Dendritic cell treated with granulocyte-macrophage colony-stimulating factor and Interleukin-4, amounts not matched to agents 40 ng/mL and 50 ng/mL, for 4 days (primary cell): ENCODE data around the gene ALDOC.
"Not testable (repeated sequence)": the region's sequence is repeated elsewhere in the genome, so short reads cannot be mapped to it uniquely, and the experiment has no call there.

Source experiments
- H3K27ac Mint-ChIP-seq: one replicate; pipeline ENCODE4 v1.8.0; 2022; ENCODE audit warnings: mild to moderate bottlenecking, mixed read lengths
- H3K27me3 Mint-ChIP-seq: one replicate; pipeline ENCODE4 v1.8.0; 2022; ENCODE audit warnings: mild to moderate bottlenecking, mixed read lengths
- H3K36me3 Mint-ChIP-seq: one replicate; pipeline ENCODE4 v1.8.0; 2022; ENCODE audit warnings: low read depth, mixed read lengths
- H3K4me1 Mint-ChIP-seq: one replicate; pipeline ENCODE4 v1.8.0; 2022; ENCODE audit warnings: low read depth, mixed read lengths
- H3K4me3 Mint-ChIP-seq: one replicate; pipeline ENCODE4 v1.8.0; 2022; ENCODE audit warnings: mild to moderate bottlenecking, moderate library complexity, mixed read lengths
- H3K9me3 Mint-ChIP-seq: one replicate; pipeline ENCODE4 v1.8.0; 2022; ENCODE audit warnings: mixed read lengths
- intact Hi-C: fragments of 100-400 bp; cut with micrococcal nuclease; formaldehyde crosslinking; loops from one replicate; pipeline ENCODE4 v1.15.0; 2022

ALDOC gene

DNA sequence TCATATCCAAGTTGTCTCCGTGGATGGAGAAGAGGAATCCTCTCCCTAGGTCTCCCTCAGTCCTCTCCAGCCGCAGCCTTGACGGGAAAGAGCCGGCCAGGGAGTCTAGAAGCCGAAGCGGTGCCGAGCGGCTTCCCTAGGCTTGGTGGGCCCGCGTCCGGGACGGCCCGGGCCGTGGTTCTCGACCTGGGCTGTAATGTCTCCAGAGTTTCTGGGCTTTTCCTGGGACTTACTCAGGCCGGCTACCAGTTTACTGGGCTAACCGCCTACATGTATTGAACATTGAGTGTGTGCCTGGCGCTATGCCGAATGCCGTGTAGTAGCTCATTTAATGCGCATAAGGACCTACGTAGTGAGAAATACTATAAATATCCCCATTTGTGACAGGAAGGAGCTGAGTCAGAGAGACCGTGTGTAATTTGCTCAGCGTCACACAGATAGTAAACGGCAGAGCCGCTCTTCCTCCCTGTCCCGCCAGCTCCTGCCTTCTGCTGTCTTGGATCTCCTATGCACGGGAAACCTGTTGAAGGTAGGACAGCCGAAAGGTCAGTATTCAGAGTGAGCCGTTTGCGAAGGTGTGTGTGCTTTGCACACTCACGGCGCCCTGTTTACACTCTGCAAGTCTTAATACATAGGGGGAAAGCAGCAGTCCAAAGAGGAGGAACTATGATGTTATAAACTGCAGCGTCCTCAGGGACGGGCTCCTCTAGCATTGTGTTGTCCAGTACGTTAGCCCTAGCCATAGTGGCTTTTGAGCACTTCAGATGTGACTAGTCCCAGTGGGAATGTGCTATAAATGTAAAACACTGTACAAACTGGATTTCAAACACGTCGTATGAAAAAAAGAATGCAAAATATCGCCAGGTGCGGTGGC, 22.9 kb upstream of the ALDOC start:
- no peaks in the 10 kb centered on the region for H3K27me3 Mint-ChIP-seq
- peak overlapping the region; percentile 88 for H3K4me3 Mint-ChIP-seq
- intact Hi-C loops: loop anchor here (5.0 kb wide), 1 partner anchor 48 kb away; the partner anchor contains the start of gene BLTP2
- H3K27ac Mint-ChIP-seq: peak overlapping the region; percentile 87
- peaks cover 54% of the 10 kb centered on the region for H3K36me3 Mint-ChIP-seq
- peaks cover 33% of the 10 kb centered on the region for H3K4me1 Mint-ChIP-seq
- H3K9me3 Mint-ChIP-seq: no peaks in the 10 kb centered on the region

DNA sequence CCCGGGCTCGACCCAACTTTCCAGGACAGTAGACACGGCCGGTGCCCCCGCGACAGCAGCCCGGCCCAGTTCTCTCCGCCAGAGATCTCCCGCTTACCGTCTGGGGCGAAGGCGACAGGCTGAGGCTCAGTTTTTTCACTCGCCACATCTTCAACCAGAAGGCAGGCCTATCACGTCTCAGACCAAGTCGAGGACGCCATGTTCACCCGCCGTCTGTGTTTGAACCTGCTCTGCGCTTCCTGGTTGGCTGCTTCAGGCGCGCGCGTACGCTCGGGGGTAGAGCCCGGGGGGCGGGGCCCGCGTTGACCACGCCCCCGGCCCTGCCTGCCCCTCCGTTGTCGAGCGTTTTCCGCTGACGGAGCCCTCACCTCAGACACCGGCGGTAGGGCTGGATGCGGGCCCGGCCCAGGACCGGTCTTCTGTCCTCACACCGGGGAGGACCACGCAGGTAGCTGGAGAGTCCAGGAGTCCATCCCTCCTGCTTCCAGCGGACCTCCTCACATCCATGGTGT, 22.2 kb upstream of the ALDOC start, which contains the start of gene SPAG5:
Gene SPAG5, minus strand, starts transcription at position 227 of the 512 bp plus-strand sequence. Its CDS starts 79 bp downstream, at position 148.
- H3K4me3 Mint-ChIP-seq: peak within 1 kb of the TSS; percentile 88
- intact Hi-C loops: loop anchor here (5.0 kb wide), 1 partner anchor 48 kb away; the partner anchor contains the start of gene BLTP2
- no peaks in the 10 kb centered on the region for H3K9me3 Mint-ChIP-seq
- peaks cover 47% of the 10 kb centered on the region for H3K36me3 Mint-ChIP-seq
- H3K27me3 Mint-ChIP-seq: no peaks in the 10 kb centered on the region
- peak within 1 kb of the TSS; percentile 87 for H3K27ac Mint-ChIP-seq
- H3K4me1 Mint-ChIP-seq: peaks cover 30% of the 10 kb centered on the region

DNA sequence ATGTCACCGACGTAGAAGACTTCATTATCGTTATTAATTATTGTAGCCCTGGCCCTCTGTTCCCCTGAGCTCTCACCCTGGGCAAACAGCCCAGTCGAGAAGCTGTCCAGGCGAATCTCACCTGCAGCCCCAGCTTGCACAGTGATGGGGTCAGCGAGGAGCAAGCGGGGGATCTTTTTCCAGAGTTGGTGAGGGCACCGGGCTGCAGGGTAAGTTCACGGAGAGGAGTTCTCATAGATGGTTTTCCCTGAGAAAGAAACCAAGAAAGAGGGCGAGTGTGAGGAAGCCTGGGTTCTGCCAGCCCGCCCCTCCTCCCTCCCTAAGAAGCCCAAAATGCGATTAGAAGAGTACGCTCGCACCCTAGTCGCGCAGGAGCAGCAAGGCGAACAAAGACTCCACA, 21.7 kb upstream of the ALDOC start:
- Mint-ChIP-seq H3K4me3 (peak overlapping the region; percentile 88), H3K27ac (peak overlapping the region; percentile 87), H3K9me3 (no peaks in the 10 kb centered on the region), H3K36me3 (peaks cover 45% of the 10 kb centered on the region), H3K27me3 (no peaks in the 10 kb centered on the region), H3K4me1 (peaks cover 30% of the 10 kb centered on the region)
- intact Hi-C loops: loop anchor here (5.0 kb wide), 1 partner anchor 49 kb away; the partner anchor contains the start of gene BLTP2

DNA sequence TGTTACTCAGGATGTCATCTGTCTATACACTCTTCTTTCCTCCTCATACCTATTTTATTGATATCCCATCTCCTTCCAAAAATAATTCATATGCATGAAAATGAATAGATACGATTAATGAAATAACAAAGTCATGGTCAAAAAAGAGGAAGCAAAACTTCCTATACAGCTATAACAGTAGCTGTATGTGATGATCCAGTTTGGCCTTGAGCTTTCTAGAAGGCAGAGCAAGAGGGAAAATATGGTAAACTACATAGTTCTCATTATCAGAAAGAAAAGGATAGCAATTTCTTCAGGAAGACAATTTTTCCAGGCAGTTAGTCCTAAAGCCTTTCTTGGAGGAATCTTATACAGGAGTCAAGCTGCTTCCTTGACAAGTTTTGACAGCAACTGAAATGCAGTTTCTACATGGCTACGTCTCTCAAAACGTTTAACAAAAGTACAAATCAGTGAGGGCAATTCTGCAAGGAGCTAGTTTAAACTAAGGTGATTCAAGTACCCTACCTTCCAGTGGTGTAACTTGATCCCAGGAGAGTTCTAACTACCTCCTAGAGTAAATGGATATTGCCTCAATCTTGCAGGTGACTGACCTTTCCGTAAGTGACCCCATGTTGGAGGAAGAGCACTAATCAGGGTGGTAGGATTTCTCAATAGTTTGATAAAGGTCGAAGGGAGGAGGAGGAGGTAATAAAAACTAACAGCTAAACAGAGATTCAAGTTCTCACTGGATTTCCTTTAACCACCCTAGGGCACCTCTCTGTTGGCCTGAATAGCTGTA, 21.1 kb upstream of the ALDOC start:
- peak overlapping the region; percentile 87 for H3K27ac Mint-ChIP-seq
- H3K9me3 Mint-ChIP-seq: no peaks in the 10 kb centered on the region
- H3K4me1 Mint-ChIP-seq: peaks cover 30% of the 10 kb centered on the region
- peak overlapping the region; percentile 88 for H3K4me3 Mint-ChIP-seq
- no peaks in the 10 kb centered on the region for H3K27me3 Mint-ChIP-seq
- intact Hi-C loops: loop anchor here (5.0 kb wide), 1 partner anchor 50 kb away; the partner anchor contains the start of gene BLTP2
- peaks cover 45% of the 10 kb centered on the region for H3K36me3 Mint-ChIP-seq

DNA sequence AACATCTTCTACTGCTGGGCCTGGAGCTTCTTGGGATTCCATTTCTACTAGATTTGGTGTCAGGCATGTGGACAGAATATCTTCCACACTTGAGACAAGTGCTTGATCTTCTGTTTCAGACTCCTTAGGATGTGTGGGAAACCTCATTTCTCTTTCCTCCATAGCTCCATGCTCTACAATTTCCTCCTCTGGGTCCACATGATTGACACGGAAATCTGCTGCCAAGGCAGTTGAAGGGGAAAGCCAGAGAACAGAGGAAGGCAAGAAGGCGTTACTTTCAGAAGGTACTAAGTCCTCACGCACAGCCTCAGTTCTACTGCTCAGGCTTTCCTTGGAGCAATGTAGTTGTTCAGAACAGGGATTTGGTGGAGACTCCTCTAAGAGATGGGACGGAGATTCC, 15.6 kb upstream of the ALDOC start:
- Mint-ChIP-seq H3K27ac (no peak overlapping the region), H3K27me3 (no peaks in the 10 kb centered on the region), H3K9me3 (no peaks in the 10 kb centered on the region), H3K4me3 (no peak overlapping the region), H3K4me1 (peaks cover 1% of the 10 kb centered on the region), H3K36me3 (peaks cover 64% of the 10 kb centered on the region)
- intact Hi-C loops: no loop called here

DNA sequence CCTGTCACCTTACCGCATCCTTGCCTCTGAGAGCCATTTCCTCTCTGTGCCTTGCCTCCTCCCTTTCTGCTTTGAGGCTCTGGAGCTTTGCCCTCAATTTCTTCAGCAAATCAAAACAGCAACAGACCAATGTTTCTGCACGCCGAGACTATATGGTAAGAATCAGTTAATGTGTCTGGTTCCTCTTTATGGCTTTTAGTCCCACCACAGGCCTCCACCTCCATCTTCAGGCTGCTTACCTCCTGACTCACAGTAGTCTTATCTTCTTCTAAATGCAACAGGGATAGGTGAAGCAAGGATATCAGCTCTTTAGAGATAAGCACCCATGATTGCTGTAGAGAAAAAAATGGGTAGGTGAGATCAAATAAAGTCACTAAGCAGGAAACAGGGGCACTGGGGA, 9.2 kb upstream of the ALDOC start:
- intact Hi-C loops: no loop called here
- no peaks in the 10 kb centered on the region for H3K9me3 Mint-ChIP-seq
- no peak overlapping the region for H3K27ac Mint-ChIP-seq
- no peak overlapping the region for H3K4me3 Mint-ChIP-seq
- H3K27me3 Mint-ChIP-seq: no peaks in the 10 kb centered on the region
- H3K36me3 Mint-ChIP-seq: peaks cover 24% of the 10 kb centered on the region
- no peaks in the 10 kb centered on the region for H3K4me1 Mint-ChIP-seq

DNA sequence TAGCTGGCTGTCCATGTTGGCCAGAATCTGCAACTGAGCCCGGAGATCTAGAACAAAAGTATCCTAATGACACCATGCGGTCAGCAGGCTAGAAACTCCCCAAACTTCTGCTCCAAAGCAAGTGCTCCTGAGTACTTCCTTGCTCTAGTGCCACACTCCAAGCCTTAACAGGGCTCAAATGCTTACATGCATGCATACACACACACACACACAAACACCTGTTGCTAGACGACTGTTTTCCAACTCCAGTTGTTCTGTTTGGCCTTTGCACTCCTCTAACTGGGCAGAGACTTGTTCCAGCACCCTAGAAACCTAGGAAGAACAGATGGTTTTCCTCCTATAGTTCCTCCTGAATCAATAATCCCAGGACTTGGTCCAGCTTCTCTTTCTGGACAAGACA, 7.7 kb upstream of the ALDOC start:
- no peaks in the 10 kb centered on the region for H3K27me3 Mint-ChIP-seq
- no peaks in the 10 kb centered on the region for H3K4me1 Mint-ChIP-seq
- H3K4me3 Mint-ChIP-seq: no peak overlapping the region
- intact Hi-C loops: no loop called here
- peaks cover 29% of the 10 kb centered on the region for H3K36me3 Mint-ChIP-seq
- H3K27ac Mint-ChIP-seq: no peak overlapping the region
- no peaks in the 10 kb centered on the region for H3K9me3 Mint-ChIP-seq

DNA sequence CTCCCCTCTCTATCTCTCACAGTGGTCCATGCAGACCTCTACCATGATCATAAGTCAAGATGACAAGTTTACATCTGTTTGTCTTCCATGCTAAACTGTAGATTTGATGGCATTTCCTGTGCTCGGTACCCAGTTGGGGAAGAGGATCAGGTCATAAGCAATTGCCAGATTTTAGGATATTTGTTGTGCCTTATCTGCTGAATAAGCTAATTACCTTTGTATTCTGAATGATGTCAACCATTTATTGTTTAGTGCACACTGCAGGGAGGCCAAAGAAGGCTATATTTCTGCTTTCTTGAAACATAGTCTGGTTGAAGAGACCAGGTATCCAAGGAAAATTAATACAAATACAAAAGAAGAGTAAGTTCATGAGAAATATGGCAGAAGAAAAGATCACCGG, 5.8 kb upstream of the ALDOC start:
- Mint-ChIP-seq H3K4me1 (no peaks in the 10 kb centered on the region), H3K27me3 (no peaks in the 10 kb centered on the region), H3K36me3 (peaks cover 35% of the 10 kb centered on the region), H3K9me3 (no peaks in the 10 kb centered on the region), H3K4me3 (no peak overlapping the region), H3K27ac (no peak overlapping the region)
- intact Hi-C loops: no loop called here

DNA sequence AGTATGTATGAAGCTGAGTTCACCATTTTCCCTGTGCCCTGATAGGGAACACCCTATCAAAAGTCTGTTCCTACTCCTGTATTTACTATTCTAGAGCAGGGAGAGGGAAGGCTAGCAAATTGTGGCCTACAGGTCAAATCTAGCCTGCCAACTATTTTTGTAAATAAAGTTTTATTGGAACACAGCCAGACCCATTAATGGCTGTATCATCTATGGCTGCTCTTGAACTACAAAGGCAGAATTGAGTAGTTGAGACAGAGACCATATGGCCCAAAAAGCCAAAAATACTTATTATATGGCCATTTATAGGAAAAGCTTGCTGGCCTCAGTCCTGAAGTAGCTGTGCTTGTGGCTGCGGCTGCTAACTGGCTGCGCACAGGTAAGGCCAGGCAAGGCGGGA, 4.3 kb upstream of the ALDOC start:
- Mint-ChIP-seq H3K9me3 (no peaks in the 10 kb centered on the region), H3K27me3 (peaks cover 5% of the 10 kb centered on the region), H3K27ac (no peak overlapping the region), H3K36me3 (peaks cover 44% of the 10 kb centered on the region), H3K4me1 (peaks cover 13% of the 10 kb centered on the region), H3K4me3 (no peak overlapping the region)
- intact Hi-C loops: no loop called here

DNA sequence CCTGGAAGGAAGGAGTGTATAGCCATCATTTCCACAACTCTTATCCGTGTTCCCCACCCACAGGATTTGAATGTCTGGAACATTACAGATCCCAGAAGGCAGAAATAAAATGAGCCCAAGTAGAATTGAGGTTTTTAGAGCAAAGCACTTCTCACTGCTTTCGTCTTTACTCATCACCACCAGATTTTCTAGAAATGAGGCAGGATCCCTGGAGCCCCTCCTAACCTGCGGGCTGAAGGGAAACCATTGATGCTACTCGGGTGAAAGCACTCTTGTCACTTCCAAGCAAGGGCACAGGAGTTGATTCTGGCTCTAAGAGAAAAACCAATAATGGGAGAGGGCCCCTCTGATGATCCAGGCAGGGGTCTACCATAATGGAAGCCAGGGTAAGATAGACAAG, 2.8 kb upstream of the ALDOC start:
- peaks cover 52% of the 10 kb centered on the region for H3K36me3 Mint-ChIP-seq
- H3K27ac Mint-ChIP-seq: no peak overlapping the region
- no peaks in the 10 kb centered on the region for H3K9me3 Mint-ChIP-seq
- peaks cover 16% of the 10 kb centered on the region for H3K4me1 Mint-ChIP-seq
- intact Hi-C loops: no loop called here
- H3K27me3 Mint-ChIP-seq: peaks cover 9% of the 10 kb centered on the region
- H3K4me3 Mint-ChIP-seq: no peak overlapping the region

DNA sequence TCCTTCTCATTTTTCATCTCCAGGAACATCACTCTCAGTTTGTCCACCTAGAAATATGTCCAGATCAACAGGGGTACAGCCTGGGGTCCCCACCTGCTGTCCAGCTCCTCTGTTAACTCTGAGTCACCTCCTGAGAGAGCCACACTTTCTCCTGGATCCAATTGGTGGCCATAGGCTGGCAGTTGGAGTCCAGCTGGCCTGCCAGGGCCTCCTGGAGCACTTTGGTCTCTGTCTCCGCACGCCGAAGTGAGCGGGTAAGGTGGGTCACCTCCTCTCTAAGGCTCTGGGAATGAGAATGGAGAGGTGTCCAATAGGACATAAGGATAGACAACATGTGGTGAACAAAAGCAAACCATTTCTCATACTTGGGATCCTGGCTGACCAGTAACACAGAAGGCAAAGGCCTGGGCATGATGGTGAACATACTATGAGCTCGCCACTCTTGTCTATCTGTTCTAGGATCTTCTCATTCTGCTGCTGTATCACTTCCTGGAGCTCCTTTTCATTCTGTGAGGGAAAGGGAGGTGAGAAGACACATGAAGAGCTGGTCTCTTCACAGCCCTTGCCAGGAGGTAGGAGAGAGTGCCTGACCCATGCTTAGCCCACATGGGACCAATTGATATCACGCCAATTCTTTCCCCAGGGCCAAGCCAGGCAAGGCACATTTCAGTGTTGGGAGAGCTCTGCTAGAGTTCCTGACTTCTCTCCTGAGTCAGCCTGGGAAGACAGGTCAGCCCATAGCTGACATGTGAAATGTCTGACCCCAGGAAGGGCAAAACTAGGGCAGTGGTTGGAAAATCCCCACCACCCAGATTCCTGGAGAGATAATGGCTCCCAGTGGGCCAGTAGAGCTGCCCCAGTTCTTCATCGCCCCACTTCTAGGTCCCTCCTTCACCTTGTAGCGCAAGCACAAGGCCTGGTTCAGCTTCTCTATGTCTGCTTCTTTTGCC, 1.8 kb upstream of the ALDOC start:
- H3K9me3 Mint-ChIP-seq: no peaks in the 10 kb centered on the region
- peaks cover 9% of the 10 kb centered on the region for H3K27me3 Mint-ChIP-seq
- intact Hi-C loops: no loop called here
- no peak overlapping the region for H3K4me3 Mint-ChIP-seq
- no peak overlapping the region for H3K27ac Mint-ChIP-seq
- H3K36me3 Mint-ChIP-seq: peaks cover 62% of the 10 kb centered on the region
- H3K4me1 Mint-ChIP-seq: peaks cover 16% of the 10 kb centered on the region

DNA sequence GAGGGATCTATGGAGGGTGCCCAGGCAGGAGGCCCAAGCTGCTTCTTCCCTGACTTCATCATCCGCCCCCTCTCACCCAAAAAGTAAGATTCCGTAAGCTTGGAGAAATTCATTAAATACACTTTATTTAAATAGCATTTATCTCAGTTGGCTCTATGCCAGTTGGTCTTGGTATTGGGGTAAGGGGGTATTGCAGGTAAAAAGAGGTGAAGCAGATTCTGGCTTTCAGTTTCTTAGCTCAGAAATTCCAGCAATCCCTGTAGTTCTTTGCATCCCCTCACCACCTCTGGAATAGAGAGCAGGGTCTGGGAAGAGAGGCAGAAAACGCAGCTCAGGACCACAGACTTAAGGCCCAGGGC, 750 bp upstream of the ALDOC start:
- peaks cover 21% of the 10 kb centered on the region for H3K4me1 Mint-ChIP-seq
- no peaks in the 10 kb centered on the region for H3K9me3 Mint-ChIP-seq
- peaks cover 15% of the 10 kb centered on the region for H3K27me3 Mint-ChIP-seq
- intact Hi-C loops: no loop called here
- H3K36me3 Mint-ChIP-seq: peaks cover 72% of the 10 kb centered on the region
- H3K4me3 Mint-ChIP-seq: no peak overlapping the region
- H3K27ac Mint-ChIP-seq: no peak overlapping the region

DNA sequence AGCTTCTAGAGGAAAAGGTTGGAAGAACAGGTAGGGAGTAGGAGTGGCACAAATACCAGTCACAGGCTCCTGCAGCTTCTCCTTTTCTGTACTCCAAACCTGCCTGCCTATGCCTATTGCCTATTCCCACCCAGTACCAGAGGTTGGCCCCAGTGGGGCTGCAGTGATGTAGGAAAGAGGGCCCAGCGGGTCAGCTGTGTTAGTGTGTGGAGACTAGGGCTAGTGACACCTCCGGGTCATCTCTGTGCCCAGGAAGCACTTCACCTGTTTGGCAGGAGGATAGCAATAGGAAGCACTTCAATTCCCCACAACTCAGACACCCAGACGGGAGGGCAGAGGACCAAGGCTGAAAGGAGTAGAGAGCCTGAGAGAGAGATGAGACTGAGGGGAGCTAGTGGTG, 679 bp downstream of the ALDOC start:
- H3K27me3 Mint-ChIP-seq: peaks cover 15% of the 10 kb centered on the region
- H3K9me3 Mint-ChIP-seq, intact Hi-C loops: not testable (repeated sequence)
- peaks cover 26% of the 10 kb centered on the region for H3K4me1 Mint-ChIP-seq
- peak overlapping the region; percentile 74 for H3K4me3 Mint-ChIP-seq
- H3K27ac Mint-ChIP-seq: peak overlapping the region; percentile 17
- H3K36me3 Mint-ChIP-seq: peaks cover 78% of the 10 kb centered on the region
